ENCODE measurements around the gene TBCD.

GRCh38 chr17:82927661-82928601, 176.1 kb downstream of the TBCD start:
- TF ChIP-seq EZH2 (optimal IDR thresholded peaks at IDR 0.05; ENCODE audit: low read depth, low read length) (no peak), CTCF (IDR thresholded peaks at IDR 0.05; ENCODE audit: low read length) (no peak)
